GM19395 (cell line): Measurements from ENCODE around the gene ARMC12.
"Not testable (repeated sequence)": the region's sequence is repeated elsewhere in the genome, so short reads cannot be mapped to it uniquely, and the experiment has no call there.

ENCODE experiments used
- ATAC-seq: cut with Tn5 transposase; IDR thresholded peaks from one replicate; pipeline ENCODE4 v1.9.1; 2021; ENCODE audit warnings: mild to moderate bottlenecking, moderate library complexity; ENCODE audit not compliant: unreplicated experiment

Gene ARMC12

GRCh38 chr6:35736982-35737412, at the start of gene ARMC12:
TSS of gene ARMC12 (plus strand) at chr6:35737032. CDS start at chr6:35737109, 77 bp downstream.
- no peak for ATAC-seq

GRCh38 chr6:35687658-35688604, 48.9 kb upstream of the ARMC12 start:
- peak; percentile 56 for ATAC-seq

GRCh38 chr6:35688605-35689322, 48.1 kb upstream of the ARMC12 start, which contains the start of gene FKBP5:
TSS of gene FKBP5 (minus strand) at chr6:35688915. CDS start at chr6:35642824, 46,091 bp downstream.
- peak; percentile 69 for ATAC-seq

- ATAC-seq: not testable (repeated sequence)
Observed at GRCh38 chr6:35690006-35690405, 46.8 kb upstream of the ARMC12 start.

- no peak for ATAC-seq
Observed at GRCh38 chr6:35690484-35690883, 46.3 kb upstream of the ARMC12 start.

- ATAC-seq: no peak
Observed at GRCh38 chr6:35691027-35691824, 45.6 kb upstream of the ARMC12 start.

GRCh38 chr6:35694462-35694861, 42.4 kb upstream of the ARMC12 start:
- no peak for ATAC-seq

GRCh38 chr6:35698430-35698829, 38.4 kb upstream of the ARMC12 start:
- ATAC-seq: not testable (repeated sequence)

- ATAC-seq: no peak
Observed at GRCh38 chr6:35698858-35699257, 38.0 kb upstream of the ARMC12 start.

GRCh38 chr6:35703554-35703953, 33.3 kb upstream of the ARMC12 start:
- ATAC-seq: no peak

- no peak for ATAC-seq
Observed at GRCh38 chr6:35706468-35706867, 30.4 kb upstream of the ARMC12 start.

GRCh38 chr6:35707714-35708407, 29.0 kb upstream of the ARMC12 start:
- no peak for ATAC-seq

- ATAC-seq: no peak
Observed at GRCh38 chr6:35708585-35708984, 28.2 kb upstream of the ARMC12 start.

GRCh38 chr6:35710241-35710847, 26.5 kb upstream of the ARMC12 start:
- no peak for ATAC-seq

- ATAC-seq: no peak
Observed at GRCh38 chr6:35711731-35712130, 25.1 kb upstream of the ARMC12 start.

GRCh38 chr6:35713006-35713767, 23.6 kb upstream of the ARMC12 start:
- ATAC-seq: no peak

GRCh38 chr6:35716798-35717197, 20.0 kb upstream of the ARMC12 start:
- no peak for ATAC-seq

- no peak for ATAC-seq
Observed at GRCh38 chr6:35717449-35718374, 19.1 kb upstream of the ARMC12 start.
